Upper lobe of left lung (tissue), 6 donors: ENCODE data around the gene ALDH1A1. TPM values are rescaled to one million over a fixed set of nuclear protein-coding genes. Genes with fewer than 3 reads are reported as not detected.

ENCODE experiments used
- ATAC-seq, 2 donors: fragments of 200-7000 bp; cut with Tn5 transposase; one replicate each; pipeline ENCODE4 v1.9.1; 2022; ENCODE audit warnings: mild to moderate bottlenecking in 2 of 2, moderate library complexity in 2 of 2; ENCODE audit not compliant: low FRiP score in 2 of 2
- DNase-seq, 2 donors: peaks; one replicate each; pipeline ENCODE4 v3.0.0-alpha.2; 2019 to 2020
- H3K27ac ChIP-seq, 4 donors: fragments of 200-600 bp; sonication (generic); one replicate each; pipeline ENCODE4 v1.5.1; 2016 to 2019
- H3K27me3 ChIP-seq, 4 donors: fragments of 200-600 bp; sonication (generic); one replicate each; pipeline ENCODE4 v1.5.1; 2017 to 2019
- H3K36me3 ChIP-seq, 4 donors: fragments of 200-600 bp; sonication (generic); one replicate each; pipeline ENCODE4 v1.5.1; 2016 to 2019
- H3K4me1 ChIP-seq, 4 donors: fragments of 200-600 bp; sonication (generic); one replicate each; pipeline ENCODE4 v1.5.1; 2018 to 2019
- H3K4me3 ChIP-seq, 4 donors: fragments of 200-600 bp; sonication (generic); one replicate each; pipeline ENCODE4 v1.5.1; 2017 to 2019; ENCODE audit warnings: mild to moderate bottlenecking in 2 of 4, moderate library complexity in 1 of 4
- H3K9me3 ChIP-seq, 4 donors: fragments of 200-600 bp; sonication (generic); one replicate each; pipeline ENCODE4 v1.5.1; 2018 to 2019
- EP300 ChIP-seq, 4 donors: sonication (generic); formaldehyde crosslinking; IDR thresholded peaks; one replicate each; pipeline ENCODE4 v1.5.1; 2017; ENCODE audit warnings: antibody characterized with exemption in 4 of 4, control low read depth in 2 of 4
- POLR2A ChIP-seq, 4 donors: fragments of 450-650 bp; IDR thresholded peaks; one replicate each; pipeline ENCODE4 v1.5.1; 2016 to 2017; ENCODE audit warnings: antibody characterized with exemption in 4 of 4, mild to moderate bottlenecking in 2 of 4
- POLR2AphosphoS5 ChIP-seq, 2 donors: sonication (generic); formaldehyde crosslinking; IDR thresholded peaks; one replicate each; pipeline ENCODE4 v1.5.1; 2017; ENCODE audit warnings: antibody characterized with exemption in 2 of 2
- WGBS, 2 donors: methylation state at CpG; one replicate each; pipeline ENCODE4 v1.1.5; 2017 to 2018; 5-methylcytosine and 5-hydroxymethylcytosine counted together
- total RNA-seq, 6 donors: library from RNA; depleted of rRNA in 4 of 6; stranded (reverse); fragments of >200 nt in 4 of 6; gene quantifications; one replicate each; pipeline versions ENCODE4 v1.1.0 to v1.2.1, GENCODE V29; 2016 to 2021
- TF ChIP-seq, protein P1 (sequence below), 6 experiments: fragments of 450-650 bp in 4 of 6; fragments of 200-600 bp in 2 of 6; sonication (generic) in 2 of 6; IDR thresholded peaks; one replicate each; pipeline ENCODE4 v1.5.1; 2016 to 2019; ENCODE audit warnings: antibody characterized with exemption in 6 of 6
- donor health status: DM: no; HTN: no; CAD: no; lungs with moderate emphysema.
- donor health status: DM: no; HTN: yes; CAD: no; lungs with severe emphysema.

Gene ALDH1A1
- total RNA-seq, 6 donors from 2014 or later: 81.7 to 230 (median 137) TPM

DNA sequence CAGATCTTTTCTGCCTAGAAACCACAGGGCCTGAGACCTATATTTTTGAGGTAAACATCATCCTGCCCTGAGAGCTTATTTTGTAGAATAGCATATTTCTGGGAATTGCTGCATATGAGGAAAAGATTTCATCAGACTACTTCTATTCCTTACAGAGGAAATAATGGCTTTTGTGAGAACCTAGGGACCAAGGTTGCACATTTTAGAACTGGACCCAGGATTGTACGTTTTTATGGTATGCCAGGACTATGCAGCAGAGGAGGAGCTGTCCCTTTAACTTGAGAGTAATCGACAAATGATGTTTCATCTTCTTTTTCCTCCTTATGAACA is 2.2 kb upstream of the ALDH1A1 start:
- WGBS, 2 donors: 75 to 85% methylated on average over 2 of the region's 2 CpGs
- ATAC-seq (no peak), DNase-seq (no peak)
- no peaks in the 10 kb centered on the region for H3K27me3 ChIP-seq
- no peaks in the 10 kb centered on the region for H3K9me3 ChIP-seq
- H3K4me3 ChIP-seq: no peak overlapping the region
- peak overlapping the region in 2 of 4 donors; percentile 70 to 72 for H3K27ac ChIP-seq
- H3K36me3 ChIP-seq: no peaks in the 10 kb centered on the region
- peaks cover 5 to 24% (median 20%) of the 10 kb centered on the region in 4 donors for H3K4me1 ChIP-seq
- TF ChIP-seq POLR2A (IDR thresholded peaks at IDR 0.05): no peak
- TF ChIP-seq, protein P1, sequence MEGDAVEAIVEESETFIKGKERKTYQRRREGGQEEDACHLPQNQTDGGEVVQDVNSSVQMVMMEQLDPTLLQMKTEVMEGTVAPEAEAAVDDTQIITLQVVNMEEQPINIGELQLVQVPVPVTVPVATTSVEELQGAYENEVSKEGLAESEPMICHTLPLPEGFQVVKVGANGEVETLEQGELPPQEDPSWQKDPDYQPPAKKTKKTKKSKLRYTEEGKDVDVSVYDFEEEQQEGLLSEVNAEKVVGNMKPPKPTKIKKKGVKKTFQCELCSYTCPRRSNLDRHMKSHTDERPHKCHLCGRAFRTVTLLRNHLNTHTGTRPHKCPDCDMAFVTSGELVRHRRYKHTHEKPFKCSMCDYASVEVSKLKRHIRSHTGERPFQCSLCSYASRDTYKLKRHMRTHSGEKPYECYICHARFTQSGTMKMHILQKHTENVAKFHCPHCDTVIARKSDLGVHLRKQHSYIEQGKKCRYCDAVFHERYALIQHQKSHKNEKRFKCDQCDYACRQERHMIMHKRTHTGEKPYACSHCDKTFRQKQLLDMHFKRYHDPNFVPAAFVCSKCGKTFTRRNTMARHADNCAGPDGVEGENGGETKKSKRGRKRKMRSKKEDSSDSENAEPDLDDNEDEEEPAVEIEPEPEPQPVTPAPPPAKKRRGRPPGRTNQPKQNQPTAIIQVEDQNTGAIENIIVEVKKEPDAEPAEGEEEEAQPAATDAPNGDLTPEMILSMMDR (IDR thresholded peaks at IDR 0.05): no peak
- TF ChIP-seq POLR2AphosphoS5 (IDR thresholded peaks at IDR 0.05): no peak
- TF ChIP-seq EP300 (IDR thresholded peaks at IDR 0.05): no peak

DNA sequence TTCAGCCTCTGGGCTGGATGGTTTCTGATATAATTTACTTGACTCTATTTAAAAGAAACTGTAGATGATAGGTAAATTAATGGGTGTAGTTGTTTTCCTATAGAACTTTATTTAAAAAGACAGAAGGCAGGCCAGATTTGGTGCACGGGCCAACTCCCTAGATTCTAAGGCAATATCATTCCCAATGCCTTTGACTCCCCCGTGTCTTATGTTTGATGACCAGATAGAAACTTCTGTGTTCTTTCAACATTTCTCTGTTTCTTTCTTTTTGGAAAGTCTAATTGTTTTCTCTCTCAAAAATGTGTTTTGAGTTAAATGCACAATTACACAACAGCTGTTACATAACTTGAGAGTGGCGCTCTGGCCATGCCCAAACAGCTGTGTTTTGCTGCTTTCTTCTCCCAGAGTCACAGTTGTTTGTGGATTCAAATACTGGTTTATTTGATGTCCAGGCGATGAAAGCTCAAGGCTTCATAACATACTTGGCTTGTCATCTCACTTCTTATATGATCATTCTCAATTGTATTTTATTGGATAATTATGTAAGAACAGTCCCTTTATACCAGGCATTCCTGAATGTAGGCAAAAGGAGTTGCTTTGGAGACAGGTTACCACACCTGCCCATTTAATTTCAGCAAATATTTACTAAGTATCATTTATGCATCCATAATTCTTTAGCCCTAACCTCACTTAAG is 1.7 kb upstream of the ALDH1A1 start:
- Histone ChIP-seq H3K4me1 (peaks cover 5 to 27% (median 20%) of the 10 kb centered on the region in 4 donors), H3K27me3 (no peaks in the 10 kb centered on the region), H3K36me3 (no peaks in the 10 kb centered on the region), H3K4me3 (no peak overlapping the region), H3K9me3 (no peaks in the 10 kb centered on the region), H3K27ac (peak overlapping the region in 3 of 4 donors; percentile 70 to 76 (median 72))
- 61 to 75% methylated on average over 4 of the region's 4 CpGs for WGBS, 2 donors
- no peak for TF ChIP-seq EP300 (IDR thresholded peaks at IDR 0.05)
- no peak for TF ChIP-seq POLR2A (IDR thresholded peaks at IDR 0.05)
- TF ChIP-seq, protein P1 (IDR thresholded peaks at IDR 0.05): no peak
- TF ChIP-seq POLR2AphosphoS5 (IDR thresholded peaks at IDR 0.05): no peak
- ATAC-seq: peak in 1 of 2 donors; percentile 73
- no peak for DNase-seq

DNA sequence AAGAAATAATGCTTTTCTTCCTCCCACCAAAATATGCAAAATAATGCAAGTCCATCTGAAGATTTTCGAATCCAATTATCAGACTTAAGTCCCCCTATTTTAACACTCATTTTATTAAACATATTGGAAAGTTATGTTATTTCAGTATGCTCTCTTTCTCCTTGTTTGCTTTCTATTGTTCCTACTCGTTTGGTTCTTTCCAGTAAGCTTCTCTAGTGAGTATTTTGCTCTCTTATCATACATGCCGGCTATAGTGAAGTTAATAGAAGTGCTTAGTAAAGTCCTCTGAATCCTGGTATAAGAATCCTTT is 517 bp downstream of the ALDH1A1 start:
- H3K27ac ChIP-seq: peak overlapping the region; percentile 60 to 76 (median 71)
- H3K4me1 ChIP-seq: peaks cover 10 to 45% (median 31%) of the 10 kb centered on the region in 4 donors
- no peak for ATAC-seq

DNA sequence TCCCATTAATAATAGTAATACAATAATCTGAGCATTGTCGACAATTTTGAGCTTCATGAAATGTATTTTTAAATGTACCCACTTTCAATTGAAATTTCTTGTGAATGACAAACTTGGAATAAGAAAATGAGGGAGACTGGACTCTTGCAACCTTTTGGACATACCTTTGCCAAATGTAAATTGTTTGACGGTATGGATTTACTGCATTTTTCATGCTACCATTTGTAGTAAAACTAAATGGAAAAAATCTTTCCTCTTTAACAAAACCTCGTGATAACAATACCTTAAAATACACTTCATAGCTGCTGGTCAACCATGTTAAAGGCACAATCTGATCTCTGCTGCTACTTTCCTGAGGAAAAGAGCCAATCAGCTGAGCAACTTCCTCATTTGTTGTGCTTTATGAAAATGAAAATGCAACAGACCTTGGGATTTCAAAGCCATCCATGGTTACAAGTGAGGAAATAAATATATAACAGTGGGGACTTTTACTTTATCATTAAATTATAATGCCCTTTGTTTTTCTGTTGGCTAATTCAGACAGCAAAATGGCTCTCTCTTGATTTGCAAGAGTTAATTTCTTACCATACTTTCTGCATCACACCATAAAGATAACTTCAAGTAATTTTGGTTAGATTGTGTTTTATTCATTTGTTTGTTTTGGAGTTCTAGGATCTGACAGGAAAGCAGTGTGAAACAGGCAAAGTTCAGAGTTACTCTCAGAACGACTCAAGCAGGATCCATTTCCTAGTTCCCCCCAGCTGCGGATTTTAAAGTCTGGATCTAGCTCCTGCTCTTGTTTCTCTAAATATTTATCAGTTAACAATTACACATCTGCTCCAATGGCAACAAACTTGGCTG is 1.1 kb downstream of the ALDH1A1 start:
- H3K27ac ChIP-seq: peak overlapping the region; percentile 60 to 76 (median 71)
- peak overlapping the region; percentile 30 to 52 (median 43) for H3K4me3 ChIP-seq
- TF ChIP-seq POLR2AphosphoS5 (IDR thresholded peaks at IDR 0.05): no peak
- TF ChIP-seq, protein P1 (IDR thresholded peaks at IDR 0.05): no peak
- TF ChIP-seq POLR2A (IDR thresholded peaks at IDR 0.05): no peak
- TF ChIP-seq EP300 (IDR thresholded peaks at IDR 0.05): no peak
- no peak for DNase-seq
- H3K4me1 ChIP-seq: peaks cover 10 to 47% (median 34%) of the 10 kb centered on the region in 4 donors
- peak in 1 of 2 donors; percentile 56 for ATAC-seq
- H3K9me3 ChIP-seq: no peaks in the 10 kb centered on the region
- 12 to 17% methylated on average over 5 of the region's 5 CpGs for WGBS, 2 donors
- no peaks in the 10 kb centered on the region for H3K27me3 ChIP-seq
- H3K36me3 ChIP-seq: no peaks in the 10 kb centered on the region

More for the DNA sequence above, 517 bp downstream of the ALDH1A1 start:
- Histone ChIP-seq H3K36me3 (no peaks in the 10 kb centered on the region), H3K4me3 (peak overlapping the region; percentile 30 to 52 (median 43)), H3K9me3 (no peaks in the 10 kb centered on the region), H3K27me3 (no peaks in the 10 kb centered on the region)
- DNase-seq: no peak
- WGBS, 2 donors: 5% methylated on average over 3 of the region's 3 CpGs
- no peak for TF ChIP-seq POLR2A (IDR thresholded peaks at IDR 0.05)
- TF ChIP-seq, protein P1 (IDR thresholded peaks at IDR 0.05): no peak
- TF ChIP-seq POLR2AphosphoS5 (IDR thresholded peaks at IDR 0.05): no peak
- TF ChIP-seq EP300 (IDR thresholded peaks at IDR 0.05): no peak
